ENCODE measurements around the gene PLA2G3. TPM values are rescaled to one million over a fixed set of nuclear protein-coding genes. Genes with fewer than 3 reads are reported as not detected.

Gene PLA2G3
- total and polyA plus RNA-seq, 9 donors: 0.13 TPM; not detected in 8

DNA sequence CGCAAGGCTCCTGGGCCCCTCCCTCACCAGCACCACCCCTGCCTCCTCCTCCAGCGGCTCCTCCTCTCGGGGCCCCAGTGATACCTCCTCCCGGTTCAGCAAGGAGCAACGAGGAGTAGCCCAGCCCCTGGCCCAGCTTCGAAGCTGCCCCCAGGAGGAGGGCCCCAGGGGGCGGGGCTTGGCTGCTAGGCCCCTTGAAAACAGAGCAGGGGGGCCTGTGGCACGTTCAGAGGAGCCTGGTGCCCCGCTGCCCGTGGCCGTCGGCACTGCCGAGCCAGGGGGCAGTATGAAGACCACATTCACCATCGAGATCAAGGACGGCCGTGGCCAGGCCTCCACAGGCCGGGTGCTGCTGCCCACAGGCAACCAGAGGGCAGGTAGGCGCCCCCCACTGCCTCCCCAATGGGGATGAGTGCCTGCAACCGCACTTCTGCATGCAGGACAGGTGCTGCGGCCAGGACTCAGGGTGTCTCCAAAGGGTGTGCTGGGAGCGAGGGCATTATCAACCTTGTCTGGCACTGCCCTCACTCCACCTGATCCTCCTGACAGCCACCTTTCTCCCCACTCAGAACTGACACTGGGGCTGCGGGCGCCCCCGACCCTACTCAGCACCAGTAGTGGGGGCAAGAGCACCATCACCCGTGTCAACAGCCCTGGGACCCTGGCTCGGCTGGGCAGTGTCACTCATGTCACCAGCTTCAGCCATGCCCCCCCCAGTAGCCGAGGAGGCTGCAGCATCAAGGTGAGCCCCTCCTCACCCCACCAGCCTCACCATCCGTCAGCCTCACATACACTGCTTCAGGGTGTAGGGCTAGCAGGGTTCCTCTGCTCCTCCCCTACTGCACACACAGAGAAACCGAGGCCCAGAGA lies 49.0 kb downstream of the PLA2G3 start:
- 64 to 70% (median 66%) methylated on average over 23 to 29 of the region's 29 CpGs for WGBS, 3 donors
- no peaks in the 10 kb centered on the region for H3K36me3 ChIP-seq
- H3K4me3 ChIP-seq: peak overlapping the region; percentile 26
- TF ChIP-seq EP300 (IDR thresholded peaks at IDR 0.05): no peak
- TF ChIP-seq, protein P1, sequence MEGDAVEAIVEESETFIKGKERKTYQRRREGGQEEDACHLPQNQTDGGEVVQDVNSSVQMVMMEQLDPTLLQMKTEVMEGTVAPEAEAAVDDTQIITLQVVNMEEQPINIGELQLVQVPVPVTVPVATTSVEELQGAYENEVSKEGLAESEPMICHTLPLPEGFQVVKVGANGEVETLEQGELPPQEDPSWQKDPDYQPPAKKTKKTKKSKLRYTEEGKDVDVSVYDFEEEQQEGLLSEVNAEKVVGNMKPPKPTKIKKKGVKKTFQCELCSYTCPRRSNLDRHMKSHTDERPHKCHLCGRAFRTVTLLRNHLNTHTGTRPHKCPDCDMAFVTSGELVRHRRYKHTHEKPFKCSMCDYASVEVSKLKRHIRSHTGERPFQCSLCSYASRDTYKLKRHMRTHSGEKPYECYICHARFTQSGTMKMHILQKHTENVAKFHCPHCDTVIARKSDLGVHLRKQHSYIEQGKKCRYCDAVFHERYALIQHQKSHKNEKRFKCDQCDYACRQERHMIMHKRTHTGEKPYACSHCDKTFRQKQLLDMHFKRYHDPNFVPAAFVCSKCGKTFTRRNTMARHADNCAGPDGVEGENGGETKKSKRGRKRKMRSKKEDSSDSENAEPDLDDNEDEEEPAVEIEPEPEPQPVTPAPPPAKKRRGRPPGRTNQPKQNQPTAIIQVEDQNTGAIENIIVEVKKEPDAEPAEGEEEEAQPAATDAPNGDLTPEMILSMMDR (IDR thresholded peaks at IDR 0.05): no peak
- no peak for TF ChIP-seq POLR2A (IDR thresholded peaks at IDR 0.05)
- H3K9me3 ChIP-seq: no peaks in the 10 kb centered on the region
- H3K27me3 ChIP-seq: no peaks in the 10 kb centered on the region
- DNase-seq: peak in 3 of 5 donors; percentile 32 to 46 (median 43)
- peaks cover 7% of the 10 kb centered on the region for H3K4me1 ChIP-seq (ENCODE audit: insufficient read depth)
- H3K27ac ChIP-seq: peak overlapping the region in 1 of 2 donors; percentile 6
- intact Hi-C loops (cut with DNase I): loop anchor here in 1 of 4 donors (10.0 kb wide), 1 partner anchor 53 kb away; the partner anchor contains the start of gene PLA2G3

DNA sequence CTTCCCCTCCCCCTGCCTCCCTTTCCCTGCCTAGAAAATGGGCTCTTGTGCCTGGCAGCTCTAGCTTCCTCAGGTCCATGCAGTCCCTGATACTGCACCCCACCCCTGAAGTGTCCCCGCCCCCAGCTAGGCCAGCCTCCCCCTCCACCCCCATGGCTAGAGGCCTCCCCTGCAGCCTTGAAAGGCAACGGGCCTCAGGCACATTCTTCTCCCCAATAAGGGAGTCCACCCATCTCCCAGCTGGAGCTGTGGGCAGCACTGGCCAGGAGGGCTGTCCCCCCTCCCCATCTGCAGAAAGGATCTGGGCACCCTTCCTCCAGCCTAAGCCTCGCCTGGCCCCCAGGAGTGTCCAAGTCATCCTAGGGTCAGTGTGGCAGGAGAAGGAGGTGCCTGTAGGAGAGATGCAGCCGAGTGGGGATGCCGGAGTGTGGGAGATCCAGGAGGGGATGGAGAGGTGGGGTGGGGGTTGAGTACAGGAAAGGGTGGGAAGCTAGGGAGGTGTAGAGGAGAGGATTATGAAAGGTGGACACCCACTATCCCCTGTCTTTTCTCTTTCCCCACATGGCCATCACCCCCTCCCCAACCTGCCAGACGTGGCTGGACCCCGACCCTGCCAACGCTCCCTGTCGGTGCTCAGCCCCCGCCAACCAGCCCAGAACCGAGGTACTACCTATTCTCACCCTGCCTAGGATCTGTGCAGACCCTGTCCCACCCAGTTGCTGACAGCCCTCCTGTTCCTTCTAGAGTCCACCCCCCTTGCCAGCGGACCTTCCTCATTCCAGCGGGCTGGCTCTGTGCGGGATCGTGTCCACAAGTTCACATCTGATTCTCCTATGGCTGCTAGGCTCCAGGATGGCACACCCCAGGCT lies 49.9 kb downstream of the PLA2G3 start:
- peak in 2 of 5 donors; percentile 31 to 38 for DNase-seq
- WGBS, 3 donors: 54 to 63% (median 61%) methylated on average over 15 of the region's 15 CpGs
- TF ChIP-seq POLR2A (IDR thresholded peaks at IDR 0.05) (no peak), EP300 (IDR thresholded peaks at IDR 0.05) (no peak)
- TF ChIP-seq, protein P1 (IDR thresholded peaks at IDR 0.05): no peak
- Histone ChIP-seq H3K4me3 (no peak overlapping the region), H3K9me3 (no peaks in the 10 kb centered on the region), H3K36me3 (no peaks in the 10 kb centered on the region), H3K4me1 (ENCODE audit: insufficient read depth) (peaks cover 7% of the 10 kb centered on the region), H3K27ac (peak overlapping the region; percentile 6 to 15), H3K27me3 (no peaks in the 10 kb centered on the region)
- intact Hi-C loops (cut with DNase I): loop anchor here in 1 of 4 donors (10.0 kb wide), 1 partner anchor 54 kb away; the partner anchor contains the start of gene PLA2G3

DNA sequence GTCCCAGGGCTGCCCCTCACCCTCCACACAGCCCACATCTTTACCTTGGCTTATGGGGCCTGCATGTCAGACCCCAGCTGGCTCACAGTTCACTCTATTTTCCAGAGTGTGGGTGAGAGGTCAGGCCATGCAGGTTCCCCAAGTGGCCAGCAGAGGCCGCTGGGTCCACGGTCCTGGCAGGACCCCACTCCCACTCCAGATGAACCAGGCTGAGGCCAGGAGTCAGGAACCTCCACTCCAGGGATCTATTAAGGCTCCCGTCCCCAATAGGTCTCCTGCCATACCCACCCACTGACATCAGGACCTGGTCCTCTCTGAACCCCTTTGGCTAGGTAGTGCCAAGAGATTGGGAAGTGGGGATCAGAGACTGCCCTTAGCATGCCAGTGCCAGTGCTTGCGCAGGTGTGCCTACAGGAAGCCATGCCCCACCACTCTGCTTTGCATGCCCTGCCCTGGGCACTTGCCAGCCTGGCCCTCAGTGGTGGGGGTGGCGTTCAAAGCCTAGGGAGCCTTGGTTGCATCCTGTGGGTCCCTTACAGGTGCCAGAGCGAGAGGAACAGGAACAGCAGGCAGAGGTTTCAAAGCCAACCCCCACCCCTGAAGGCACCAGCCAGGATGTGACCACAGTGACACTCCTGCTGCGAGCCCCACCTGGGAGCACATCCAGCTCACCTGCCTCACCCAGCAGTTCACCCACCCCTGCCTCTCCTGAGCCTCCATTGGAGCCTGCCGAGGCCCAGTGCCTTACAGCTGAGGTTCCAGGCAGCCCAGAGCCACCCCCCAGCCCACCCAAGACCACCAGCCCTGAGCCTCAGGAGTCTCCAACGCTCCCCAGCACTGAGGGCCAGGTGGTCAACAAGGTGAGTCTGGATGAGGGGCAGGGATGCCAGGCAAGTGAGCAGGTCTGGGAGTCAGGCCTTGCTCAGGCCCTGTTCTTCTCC lies 50.9 kb downstream of the PLA2G3 start:
- intact Hi-C loops (cut with DNase I): loop anchor here (5.0 to 10.0 kb wide), 5 partner anchors 55 to 445 kb away; partner anchors contain the start of genes MORC2 (in 2 of the 4), TUG1 (in 2 of the 4) and PLA2G3 (in 1 of the 4)
- peak in 4 of 5 donors; percentile 60 to 71 (median 68) for DNase-seq
- no peaks in the 10 kb centered on the region for H3K9me3 ChIP-seq
- no peak overlapping the region for H3K4me3 ChIP-seq
- no peaks in the 10 kb centered on the region for H3K36me3 ChIP-seq
- no peaks in the 10 kb centered on the region for H3K27me3 ChIP-seq
- WGBS, 3 donors: 62 to 83% (median 71%) methylated on average over 7 to 9 of the region's 9 CpGs
- H3K4me1 ChIP-seq (ENCODE audit: insufficient read depth): peaks cover 7% of the 10 kb centered on the region
- TF ChIP-seq EP300 (IDR thresholded peaks at IDR 0.05) (no peak), POLR2A (IDR thresholded peaks at IDR 0.05) (peak; percentile 8)
- TF ChIP-seq, protein P1 (IDR thresholded peaks at IDR 0.05): peak; percentile 64 to 68 (median 65)
- peak overlapping the region in 1 of 2 donors; percentile 15 for H3K27ac ChIP-seq

Data from ovary (tissue), 9 donors.